ENCODE data around the gene KNDC1.

DNA sequence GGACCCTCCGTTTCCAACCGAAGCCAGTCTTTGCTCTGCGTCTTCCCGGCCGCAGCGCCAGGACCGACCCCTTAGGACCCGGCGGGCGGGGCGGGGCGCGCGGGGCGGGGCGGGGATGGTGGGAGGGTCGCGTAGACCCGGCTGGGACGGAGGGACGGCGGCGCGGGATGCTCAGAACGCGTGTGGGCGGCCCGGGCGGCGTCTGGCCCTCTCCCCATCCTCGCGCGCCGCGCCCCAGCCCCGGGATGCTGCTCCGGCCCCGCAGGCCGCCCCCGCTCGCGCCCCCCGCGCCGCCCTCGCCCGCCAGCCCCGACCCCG lies 70.0 kb downstream of the KNDC1 start, which contains the start of gene UTF1:
- TF ChIP-seq, protein P1, sequence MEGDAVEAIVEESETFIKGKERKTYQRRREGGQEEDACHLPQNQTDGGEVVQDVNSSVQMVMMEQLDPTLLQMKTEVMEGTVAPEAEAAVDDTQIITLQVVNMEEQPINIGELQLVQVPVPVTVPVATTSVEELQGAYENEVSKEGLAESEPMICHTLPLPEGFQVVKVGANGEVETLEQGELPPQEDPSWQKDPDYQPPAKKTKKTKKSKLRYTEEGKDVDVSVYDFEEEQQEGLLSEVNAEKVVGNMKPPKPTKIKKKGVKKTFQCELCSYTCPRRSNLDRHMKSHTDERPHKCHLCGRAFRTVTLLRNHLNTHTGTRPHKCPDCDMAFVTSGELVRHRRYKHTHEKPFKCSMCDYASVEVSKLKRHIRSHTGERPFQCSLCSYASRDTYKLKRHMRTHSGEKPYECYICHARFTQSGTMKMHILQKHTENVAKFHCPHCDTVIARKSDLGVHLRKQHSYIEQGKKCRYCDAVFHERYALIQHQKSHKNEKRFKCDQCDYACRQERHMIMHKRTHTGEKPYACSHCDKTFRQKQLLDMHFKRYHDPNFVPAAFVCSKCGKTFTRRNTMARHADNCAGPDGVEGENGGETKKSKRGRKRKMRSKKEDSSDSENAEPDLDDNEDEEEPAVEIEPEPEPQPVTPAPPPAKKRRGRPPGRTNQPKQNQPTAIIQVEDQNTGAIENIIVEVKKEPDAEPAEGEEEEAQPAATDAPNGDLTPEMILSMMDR (conservative IDR thresholded peaks at IDR 0.05; ENCODE audit: low read depth, low read length): no peak
- no peak for TF ChIP-seq POLR2A (IDR thresholded peaks at IDR 0.05; ENCODE audit: low read depth, low read length)
- TF ChIP-seq BHLHE40 (IDR thresholded peaks at IDR 0.05; ENCODE audit: low read depth, low read length): no peak
- no peak for TF ChIP-seq MAZ (IDR thresholded peaks at IDR 0.05; ENCODE audit: borderline replicate concordance, low read depth, low read length)
- no peak for TF ChIP-seq RAD21 (IDR thresholded peaks at IDR 0.05; ENCODE audit: low read length)
- no peak for TF ChIP-seq MAFK (IDR thresholded peaks at IDR 0.05; ENCODE audit: low read depth, low read length)
- no peak for TF ChIP-seq CHD1 (IDR thresholded peaks at IDR 0.05; ENCODE audit: low read depth, low read length)
- no peak for TF ChIP-seq RCOR1 (IDR thresholded peaks at IDR 0.05; ENCODE audit: insufficient replicate concordance, low read length)
- no peak for TF ChIP-seq SMC3 (IDR thresholded peaks at IDR 0.05; ENCODE audit: low read depth, low read length)
